Stomach (tissue), 19 donors: Measurements from ENCODE around the gene CCNG2. TPM values are rescaled to one million over a fixed set of nuclear protein-coding genes. Genes with fewer than 3 reads are reported as not detected.

Experiments used
- DNase-seq, 2 donors: peaks; one replicate each; pipeline versions ENCODE4 v3.0.0 to v3.0.0-alpha.2; 2013 to 2019
- H3K27ac ChIP-seq, 5 donors: fragments of 200-600 bp in 4 of 5; sonication (generic) in 4 of 5; one replicate each; pipeline ENCODE4 v1.5.1; 2013 to 2019; ENCODE audit warnings: mild to moderate bottlenecking in 1 of 5, moderate library complexity in 1 of 5
- H3K27me3 ChIP-seq, 3 donors: fragments of 200-600 bp; sonication (generic); one replicate each; pipeline ENCODE4 v1.5.1; 2017 to 2019; ENCODE audit warnings: mixed run types in 1 of 3
- H3K36me3 ChIP-seq, 4 donors: fragments of 200-600 bp; sonication (generic); 1 replicate in 3 of 4; 2 replicates in 1 of 4; pipeline ENCODE4 v1.5.1; 2016 to 2019
- H3K4me1 ChIP-seq, 4 donors: fragments of 200-600 bp; sonication (generic); one replicate each; pipeline ENCODE4 v1.5.1; 2016 to 2019
- H3K4me3 ChIP-seq, 4 donors: fragments of 200-600 bp; sonication (generic) in 3 of 4; one replicate each; pipeline ENCODE4 v1.5.1; 2016 to 2019; ENCODE audit warnings: mild to moderate bottlenecking in 1 of 4
- H3K9me3 ChIP-seq, 4 donors: fragments of 200-600 bp; sonication (generic); one replicate each; pipeline ENCODE4 v1.5.1; 2016 to 2019
- EP300 ChIP-seq: sonication (generic); formaldehyde crosslinking; IDR thresholded peaks from one replicate; pipeline ENCODE4 v1.6.1; 2017; ENCODE audit warnings: antibody characterized with exemption
- POLR2A ChIP-seq, 4 donors: fragments of 450-650 bp; IDR thresholded peaks; one replicate each; pipeline ENCODE4 v1.6.1; 2016; ENCODE audit warnings: antibody characterized with exemption in 4 of 4, control low read depth in 2 of 4, mild to moderate bottlenecking in 1 of 4, moderate library complexity in 1 of 4
- POLR2AphosphoS5 ChIP-seq, 3 donors: sonication (generic); formaldehyde crosslinking; IDR thresholded peaks; one replicate each; pipeline ENCODE4 v1.6.1; 2016; ENCODE audit warnings: antibody characterized with exemption in 3 of 3
- WGBS, 5 donors: extraction: QIAGEN DNeasy Blood & Tissue Kit in 3 of 5; methylation state at CpG; one replicate each; pipeline versions ENCODE4 v1.1.5 to v1.1.7; 2013 to 2018; 5-methylcytosine and 5-hydroxymethylcytosine counted together
- intact Hi-C: fragments of 100-400 bp; cut with DNase I; formaldehyde crosslinking; loops from one replicate; pipeline ENCODE4 v1.15.1; 2023; ENCODE audit warnings: low total_unique reads
- long read RNA-seq, 10 donors: transcript quantifications; one replicate each; lab custom pipeline, GENCODE V29; 2026
- polyA plus RNA-seq, 3 donors: library from polyadenylated mRNA; stranded (reverse); fragments of 200-250 nt; gene quantifications; one replicate each; pipeline ENCODE4 v1.2.3, GENCODE V29; 2013
- total RNA-seq, 5 donors: library from RNA; depleted of rRNA; stranded (reverse); fragments of >200 nt; gene quantifications; one replicate each; pipeline versions ENCODE4 v1.1.0 to v1.2.3, GENCODE V29; 2014 to 2016
- TF ChIP-seq, protein P1 (sequence below), 7 experiments: fragments of 450-650 bp in 4 of 7; fragments of 200-600 bp in 3 of 7; sonication (generic) in 3 of 7; IDR thresholded peaks; one replicate each; pipeline ENCODE4 v1.5.1; 2016 to 2019; ENCODE audit warnings: antibody characterized with exemption in 7 of 7, control low read depth in 2 of 7, mild to moderate bottlenecking in 1 of 7
- donor health status: healthy with polysubstance abuse.
- donor health status: Bipolar disorder and iron deficiency.
- donor health status: healthy.

The CCNG2 gene, protein sequence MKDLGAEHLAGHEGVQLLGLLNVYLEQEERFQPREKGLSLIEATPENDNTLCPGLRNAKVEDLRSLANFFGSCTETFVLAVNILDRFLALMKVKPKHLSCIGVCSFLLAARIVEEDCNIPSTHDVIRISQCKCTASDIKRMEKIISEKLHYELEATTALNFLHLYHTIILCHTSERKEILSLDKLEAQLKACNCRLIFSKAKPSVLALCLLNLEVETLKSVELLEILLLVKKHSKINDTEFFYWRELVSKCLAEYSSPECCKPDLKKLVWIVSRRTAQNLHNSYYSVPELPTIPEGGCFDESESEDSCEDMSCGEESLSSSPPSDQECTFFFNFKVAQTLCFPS
- total RNA-seq, result 10 to 100 TPM in 4 of 5 donors, 1 to 10 TPM in 1; 1.2 to 62.8 (median 27.7) TPM
- 10 to 100 TPM; 12.0 to 14.1 (median 12.7) TPM for polyA plus RNA-seq
- long read RNA-seq, donor 1, full-length matches to known transcripts, result 1 of 1 reads
- long read RNA-seq, donor 1, partial matches to known transcripts, result 0 of 1 reads
- long read RNA-seq, donor 1, other reads (novel, unspliced or antisense), result 0 of 1 reads
- long read RNA-seq, donor 2, full-length matches to known transcripts, result 8 of 8 reads
- long read RNA-seq, donor 2, partial matches to known transcripts, result 0 of 8 reads
- long read RNA-seq, donor 2, other reads (novel, unspliced or antisense), result 0 of 8 reads
- long read RNA-seq, donor 3, full-length matches to known transcripts, result 3 of 3 reads
- long read RNA-seq, donor 3, partial matches to known transcripts, result 0 of 3 reads
- long read RNA-seq, donor 3, other reads (novel, unspliced or antisense), result 0 of 3 reads
- long read RNA-seq, donor 4, full-length matches to known transcripts, result 1 of 1 reads
- long read RNA-seq, donor 4, partial matches to known transcripts, result 0 of 1 reads
- long read RNA-seq, donor 4, other reads (novel, unspliced or antisense), result 0 of 1 reads
- long read RNA-seq, donor 5, full-length matches to known transcripts, result 3 of 3 reads
- long read RNA-seq, donor 5, partial matches to known transcripts, result 0 of 3 reads
- long read RNA-seq, donor 5, other reads (novel, unspliced or antisense), result 0 of 3 reads
- long read RNA-seq, donor 6, result 0 reads
- long read RNA-seq, donor 7, full-length matches to known transcripts, result 3 of 3 reads
- long read RNA-seq, donor 7, partial matches to known transcripts, result 0 of 3 reads
- long read RNA-seq, donor 7, other reads (novel, unspliced or antisense), result 0 of 3 reads
- long read RNA-seq, donor 8, full-length matches to known transcripts, result 4 of 4 reads
- long read RNA-seq, donor 8, partial matches to known transcripts, result 0 of 4 reads
- long read RNA-seq, donor 8, other reads (novel, unspliced or antisense), result 0 of 4 reads
- long read RNA-seq, donor 9, full-length matches to known transcripts, result 2 of 2 reads
- long read RNA-seq, donor 9, partial matches to known transcripts, result 0 of 2 reads
- long read RNA-seq, donor 9, other reads (novel, unspliced or antisense), result 0 of 2 reads
- long read RNA-seq, donor 10, full-length matches to known transcripts, result 4 of 4 reads
- long read RNA-seq, donor 10, partial matches to known transcripts, result 0 of 4 reads
- long read RNA-seq, donor 10, other reads (novel, unspliced or antisense), result 0 of 4 reads

DNA sequence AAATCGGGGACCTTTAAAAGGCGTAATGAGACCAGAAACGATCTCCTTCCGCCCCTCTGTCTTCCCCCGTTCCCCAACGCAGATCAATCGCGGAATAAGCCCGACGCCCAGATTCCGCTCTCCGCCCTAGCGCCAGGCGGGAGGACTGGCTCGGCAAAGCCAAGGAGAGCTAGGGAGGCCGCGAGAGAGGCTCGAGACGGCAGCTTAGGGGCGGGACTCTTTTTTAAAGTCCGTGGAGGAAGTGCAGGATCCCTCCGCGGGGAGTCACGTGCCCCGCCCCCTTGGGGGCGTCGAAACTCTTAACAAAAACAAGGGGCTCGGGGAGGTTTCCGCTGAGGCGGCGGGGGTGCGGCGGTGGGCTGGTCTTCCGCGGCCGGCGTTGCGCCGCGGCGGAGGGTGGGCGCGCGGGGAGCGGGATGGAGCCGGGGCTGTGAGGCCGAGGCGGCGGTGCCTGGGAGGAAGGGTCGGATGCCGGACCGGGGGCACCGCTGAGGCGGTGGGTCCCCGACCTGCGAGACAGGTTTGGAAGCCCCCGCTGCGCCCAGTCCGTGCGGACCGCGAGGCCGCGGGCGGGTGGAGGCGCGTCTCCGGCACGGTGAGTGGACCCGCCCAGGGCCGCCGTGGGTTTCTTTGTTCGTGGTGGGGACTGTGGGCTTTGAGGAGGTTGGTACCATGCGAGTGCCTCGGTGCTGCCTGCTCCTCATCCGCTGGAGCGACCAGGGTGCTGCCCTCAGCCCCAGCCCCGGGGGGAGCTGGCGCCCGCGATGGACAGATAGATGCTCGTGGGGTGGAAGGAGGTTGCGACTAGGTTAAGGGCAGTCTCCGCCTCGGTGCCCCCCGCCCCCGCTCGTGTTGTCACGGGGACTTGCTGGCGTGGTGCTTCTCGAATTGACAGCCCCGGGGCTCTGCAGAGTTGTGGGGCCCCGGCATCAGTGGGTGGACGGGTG lies at the start of gene CCNG2:
Gene CCNG2, plus strand, starts transcription at position 296 of the 947 bp plus-strand sequence. CDS start 1,326 bp downstream, outside the sequence.
- Histone ChIP-seq H3K4me1 (peaks cover 7 to 53% (median 28%) of the 10 kb centered on the region in 4 donors), H3K27me3 (no peaks in the 10 kb centered on the region), H3K27ac (peak within 1 kb of the TSS; percentile 88 to 98 (median 95)), H3K9me3 (no peaks in the 10 kb centered on the region), H3K4me3 (peak within 1 kb of the TSS; percentile 80 to 97 (median 94)), H3K36me3 (peaks cover 4 to 32% (median 28%) of the 10 kb centered on the region in 4 donors)
- peak in 2 of 3 donors; percentile 48 to 61 for TF ChIP-seq POLR2AphosphoS5 (IDR thresholded peaks at IDR 0.05)
- TF ChIP-seq EP300, result no peak
- 0 to 1% (median 0%) methylated on average over 26 to 94 of the region's 94 CpGs for WGBS, 5 donors
- intact Hi-C loops, result loop anchor here (10.0 kb wide), 1 partner anchor 62 kb away; no protein-coding TSS in a partner anchor
- peak; percentile 84 to 97 for DNase-seq

DNA sequence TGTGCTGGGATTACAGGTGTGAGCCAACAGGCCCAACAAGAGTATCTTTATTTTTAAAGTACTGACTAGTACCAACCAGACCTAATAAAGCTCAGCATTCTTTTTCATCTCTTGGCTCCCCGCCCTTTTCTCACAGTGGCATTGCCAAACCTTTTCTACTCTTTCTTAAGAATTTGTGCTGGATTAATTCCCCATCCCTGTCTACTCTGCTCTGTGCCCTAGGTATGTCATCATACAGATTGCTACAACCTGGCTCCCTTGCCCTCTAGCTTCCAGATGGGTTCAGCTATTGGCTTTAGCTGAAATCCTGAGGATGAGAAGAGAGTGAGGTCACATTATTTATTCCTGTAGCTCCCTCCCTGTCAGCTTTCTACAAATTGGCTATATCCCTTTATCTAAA lies 46.3 kb upstream of the CCNG2 start:
- H3K4me1 ChIP-seq, result peaks cover under 1 to 3% (median under 1%) of the 10 kb centered on the region in 4 donors
- intact Hi-C loops, result no loop called here
- no peak overlapping the region for H3K27ac ChIP-seq
- no peak for DNase-seq
- no peaks in the 10 kb centered on the region for H3K27me3 ChIP-seq
- no peaks in the 10 kb centered on the region for H3K36me3 ChIP-seq
- TF ChIP-seq, protein P1, sequence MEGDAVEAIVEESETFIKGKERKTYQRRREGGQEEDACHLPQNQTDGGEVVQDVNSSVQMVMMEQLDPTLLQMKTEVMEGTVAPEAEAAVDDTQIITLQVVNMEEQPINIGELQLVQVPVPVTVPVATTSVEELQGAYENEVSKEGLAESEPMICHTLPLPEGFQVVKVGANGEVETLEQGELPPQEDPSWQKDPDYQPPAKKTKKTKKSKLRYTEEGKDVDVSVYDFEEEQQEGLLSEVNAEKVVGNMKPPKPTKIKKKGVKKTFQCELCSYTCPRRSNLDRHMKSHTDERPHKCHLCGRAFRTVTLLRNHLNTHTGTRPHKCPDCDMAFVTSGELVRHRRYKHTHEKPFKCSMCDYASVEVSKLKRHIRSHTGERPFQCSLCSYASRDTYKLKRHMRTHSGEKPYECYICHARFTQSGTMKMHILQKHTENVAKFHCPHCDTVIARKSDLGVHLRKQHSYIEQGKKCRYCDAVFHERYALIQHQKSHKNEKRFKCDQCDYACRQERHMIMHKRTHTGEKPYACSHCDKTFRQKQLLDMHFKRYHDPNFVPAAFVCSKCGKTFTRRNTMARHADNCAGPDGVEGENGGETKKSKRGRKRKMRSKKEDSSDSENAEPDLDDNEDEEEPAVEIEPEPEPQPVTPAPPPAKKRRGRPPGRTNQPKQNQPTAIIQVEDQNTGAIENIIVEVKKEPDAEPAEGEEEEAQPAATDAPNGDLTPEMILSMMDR (IDR thresholded peaks at IDR 0.05), result no peak
- TF ChIP-seq EP300 (no peak), POLR2AphosphoS5 (IDR thresholded peaks at IDR 0.05) (no peak), POLR2A (IDR thresholded peaks at IDR 0.05) (no peak)
- WGBS, 5 donors, result 92 to 96% (median 96%) methylated on average over 1 of the region's 1 CpG
- H3K9me3 ChIP-seq, result no peaks in the 10 kb centered on the region
- no peak overlapping the region for H3K4me3 ChIP-seq

DNA sequence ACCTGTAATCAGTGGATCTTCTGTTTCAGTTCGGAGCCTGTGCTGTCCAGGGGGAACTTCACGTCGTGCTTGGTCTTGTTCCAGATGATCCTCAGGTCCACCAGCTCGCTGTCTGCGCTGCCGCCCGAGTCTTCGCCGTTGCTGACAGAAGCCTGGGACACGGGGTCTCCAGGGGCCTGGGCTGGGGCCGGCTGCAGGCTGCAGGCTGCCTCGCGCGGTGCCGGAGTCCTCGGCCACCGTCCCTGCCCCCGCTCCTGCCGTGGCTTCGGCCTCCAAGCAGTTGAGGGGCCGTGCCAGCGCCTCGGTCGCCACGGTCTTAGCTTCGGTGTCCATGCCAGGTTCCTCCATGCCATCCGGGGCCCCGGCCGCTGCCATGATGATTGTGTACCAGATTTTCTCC lies 43.9 kb upstream of the CCNG2 start:
- 91 to 99% (median 93%) methylated on average over 17 to 29 of the region's 29 CpGs for WGBS, 5 donors
- no peak for DNase-seq
- Histone ChIP-seq H3K4me1 (no peaks in the 10 kb centered on the region), H3K36me3 (no peaks in the 10 kb centered on the region), H3K27ac (no peak overlapping the region), H3K4me3 (no peak overlapping the region), H3K9me3 (no peaks in the 10 kb centered on the region), H3K27me3 (no peaks in the 10 kb centered on the region)
- intact Hi-C loops, result no loop called here
- TF ChIP-seq POLR2A (IDR thresholded peaks at IDR 0.05) (no peak), EP300 (no peak), POLR2AphosphoS5 (IDR thresholded peaks at IDR 0.05) (no peak)
- TF ChIP-seq, protein P1 (IDR thresholded peaks at IDR 0.05), result no peak
